ENCODE measurements around the gene PEF1.

DNA sequence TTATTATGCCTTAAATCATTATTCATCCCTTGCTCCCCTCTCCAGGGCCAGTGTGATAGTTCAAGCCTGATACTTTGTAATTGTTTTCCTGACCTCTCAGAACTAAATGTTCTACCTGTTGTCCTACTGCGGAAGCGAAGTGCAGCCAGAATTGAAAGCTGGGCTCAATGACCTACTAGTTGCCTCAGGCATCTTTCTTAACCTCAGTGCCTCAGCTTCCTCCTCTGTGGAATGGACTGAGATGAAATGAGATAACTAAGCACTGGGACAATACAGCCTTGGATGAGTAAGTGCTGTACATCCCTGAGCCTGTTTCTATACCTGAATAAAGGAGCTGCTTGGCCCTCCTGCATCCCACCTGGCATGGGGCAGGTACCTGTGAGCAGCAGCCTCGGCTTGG lies 32.7 kb upstream of the PEF1 start:
- TF ChIP-seq EP300 (IDR thresholded peaks at IDR 0.05): no peak
- TF ChIP-seq, protein P1, sequence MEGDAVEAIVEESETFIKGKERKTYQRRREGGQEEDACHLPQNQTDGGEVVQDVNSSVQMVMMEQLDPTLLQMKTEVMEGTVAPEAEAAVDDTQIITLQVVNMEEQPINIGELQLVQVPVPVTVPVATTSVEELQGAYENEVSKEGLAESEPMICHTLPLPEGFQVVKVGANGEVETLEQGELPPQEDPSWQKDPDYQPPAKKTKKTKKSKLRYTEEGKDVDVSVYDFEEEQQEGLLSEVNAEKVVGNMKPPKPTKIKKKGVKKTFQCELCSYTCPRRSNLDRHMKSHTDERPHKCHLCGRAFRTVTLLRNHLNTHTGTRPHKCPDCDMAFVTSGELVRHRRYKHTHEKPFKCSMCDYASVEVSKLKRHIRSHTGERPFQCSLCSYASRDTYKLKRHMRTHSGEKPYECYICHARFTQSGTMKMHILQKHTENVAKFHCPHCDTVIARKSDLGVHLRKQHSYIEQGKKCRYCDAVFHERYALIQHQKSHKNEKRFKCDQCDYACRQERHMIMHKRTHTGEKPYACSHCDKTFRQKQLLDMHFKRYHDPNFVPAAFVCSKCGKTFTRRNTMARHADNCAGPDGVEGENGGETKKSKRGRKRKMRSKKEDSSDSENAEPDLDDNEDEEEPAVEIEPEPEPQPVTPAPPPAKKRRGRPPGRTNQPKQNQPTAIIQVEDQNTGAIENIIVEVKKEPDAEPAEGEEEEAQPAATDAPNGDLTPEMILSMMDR (IDR thresholded peaks at IDR 0.05): no peak
- no peak for TF ChIP-seq POLR2A (IDR thresholded peaks at IDR 0.05; ENCODE audit: low read depth)
